SH-SY5Y (cell line): ENCODE data around the gene HYOU1.
A peak's percentile ranks its signal among the peaks of the same experiment; 100 is the strongest.

ENCODE experiments used
- GATA2 ChIP-seq: IDR thresholded peaks from 2 replicates; pipeline ENCODE4 v1.6.1; 2011; ENCODE audit warnings: mild to moderate bottlenecking, low read depth, low read length
- GATA3 ChIP-seq: IDR thresholded peaks from 2 replicates; pipeline ENCODE4 v1.6.1; 2011; ENCODE audit warnings: low read depth, mild to moderate bottlenecking, low read length, moderate library complexity

The HYOU1 gene

GRCh38 chr11:119021631-119022030, 35.4 kb downstream of the HYOU1 start:
- TF ChIP-seq GATA3 (no peak), GATA2 (no peak)

DNA sequence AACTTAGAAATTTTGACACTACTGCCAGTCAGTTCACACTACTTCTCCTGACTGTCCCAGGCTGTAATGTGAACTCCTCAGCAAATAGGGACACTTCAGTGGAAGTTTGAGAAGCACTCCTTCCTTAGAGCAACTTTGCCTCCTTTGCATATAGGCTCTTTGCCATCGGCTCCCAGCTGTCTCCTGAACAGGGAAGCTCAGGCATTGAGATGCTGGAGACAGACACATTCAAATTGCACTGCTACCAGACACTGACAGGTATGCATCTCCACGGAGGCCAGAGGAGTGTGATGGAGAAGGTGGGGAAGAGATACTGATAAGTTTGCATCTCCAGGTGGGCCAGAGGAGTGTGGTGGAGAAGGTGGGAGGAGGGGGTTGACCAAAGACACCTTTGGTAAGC, 37.0 kb downstream of the HYOU1 start:
- TF ChIP-seq GATA3 (no peak), GATA2 (no peak)

GRCh38 chr11:119018074-119018938, 38.7 kb downstream of the HYOU1 start, which contains the start of the genes RPS25 and TRAPPC4:
Gene RPS25, minus strand, starts transcription at chr11:119018343. Its CDS starts 59 bp downstream, at chr11:119018284.
Gene TRAPPC4, plus strand, starts transcription at chr11:119018766. Its CDS starts 30 bp downstream, at chr11:119018796.
- TF ChIP-seq GATA2: no peak
- no peak for TF ChIP-seq GATA3

GRCh38 chr11:119016216-119017009, 40.6 kb downstream of the HYOU1 start:
- TF ChIP-seq GATA2: no peak
- TF ChIP-seq GATA3: no peak

GRCh38 chr11:119015054-119015611, 41.9 kb downstream of the HYOU1 start:
- no peak for TF ChIP-seq GATA3
- TF ChIP-seq GATA2: no peak

- TF ChIP-seq GATA3 (no peak), GATA2 (no peak)
These were observed 42.6 kb downstream of the HYOU1 start for GRCh38 chr11:119014209-119014924.

GRCh38 chr11:119012629-119013170, 44.3 kb downstream of the HYOU1 start:
- TF ChIP-seq GATA2 (no peak), GATA3 (no peak)

DNA sequence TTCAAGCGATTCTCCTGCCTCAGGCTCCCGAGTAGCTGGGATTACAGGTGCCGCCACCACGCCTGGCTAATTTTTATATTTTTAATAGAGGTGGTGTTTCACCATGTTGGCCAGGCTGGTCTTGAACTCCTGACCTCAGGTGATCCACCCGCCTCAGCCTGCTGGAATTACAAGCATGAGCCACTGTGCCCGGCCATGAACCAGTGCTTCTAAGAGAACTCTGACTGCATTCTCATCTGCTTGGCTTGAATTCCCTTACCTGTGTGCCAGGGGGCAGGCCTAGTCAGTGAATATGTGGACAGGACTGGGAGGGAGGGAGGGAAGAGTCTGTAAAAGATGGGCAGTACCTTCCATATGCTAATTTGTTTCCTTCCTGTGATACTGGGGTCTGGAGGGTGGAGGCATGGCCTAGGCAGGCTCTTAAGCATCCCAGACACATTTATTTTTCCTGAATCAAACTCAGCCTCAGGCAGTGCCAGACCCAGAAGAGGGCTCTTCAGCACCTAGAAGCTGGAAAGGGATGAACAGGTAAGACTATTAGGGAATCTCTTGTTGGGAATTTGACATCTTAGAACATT, 45.4 kb downstream of the HYOU1 start:
- no peak for TF ChIP-seq GATA2
- no peak for TF ChIP-seq GATA3

DNA sequence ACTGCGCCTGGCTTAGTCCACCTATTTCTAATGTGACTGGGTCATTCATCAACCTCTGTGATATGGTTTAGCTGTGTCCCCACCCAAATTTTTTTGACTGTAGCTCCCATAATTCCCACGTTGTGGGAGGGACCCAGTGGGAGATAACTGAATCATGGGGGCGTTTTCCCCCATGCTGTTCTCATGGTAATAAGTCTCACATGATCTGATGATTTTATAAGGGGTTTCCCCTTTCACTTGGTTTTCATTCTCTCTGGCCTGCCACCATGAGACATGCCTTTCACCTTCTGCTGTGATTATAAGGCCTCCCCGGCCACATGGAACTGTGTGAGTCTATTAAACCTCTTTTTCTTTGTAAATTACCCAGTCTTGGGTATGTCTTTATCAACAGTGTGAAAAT, 50.3 kb downstream of the HYOU1 start:
- TF ChIP-seq GATA3 (no peak), GATA2 (no peak)

DNA sequence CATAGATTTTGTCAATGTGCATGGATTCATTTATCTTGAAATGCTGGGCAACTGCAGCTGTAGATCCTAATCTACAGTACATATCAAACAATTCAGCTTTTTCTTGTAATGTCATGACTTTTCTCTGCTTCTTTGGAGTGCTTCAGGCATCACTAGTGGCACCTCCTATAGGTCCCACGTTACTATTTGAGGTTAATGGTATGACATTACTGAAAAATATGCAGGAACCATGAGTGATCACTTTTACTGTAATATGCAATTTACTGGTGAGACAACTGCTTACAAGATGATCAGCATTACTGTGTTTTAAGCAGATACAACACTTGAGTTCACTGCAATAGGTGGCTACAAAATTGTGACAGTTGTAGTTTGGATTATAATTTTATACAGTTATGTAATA, 56.1 kb downstream of the HYOU1 start:
- TF ChIP-seq GATA2 (0 out of 2 replicates have a peak, but pooled peaks have one; percentile 43), GATA3 (no peak; the same call in 1 of the 2 replicates)

- TF ChIP-seq GATA3 (no peak), GATA2 (no peak)
These were observed 58.2 kb downstream of the HYOU1 start for GRCh38 chr11:118998822-118999221.

DNA sequence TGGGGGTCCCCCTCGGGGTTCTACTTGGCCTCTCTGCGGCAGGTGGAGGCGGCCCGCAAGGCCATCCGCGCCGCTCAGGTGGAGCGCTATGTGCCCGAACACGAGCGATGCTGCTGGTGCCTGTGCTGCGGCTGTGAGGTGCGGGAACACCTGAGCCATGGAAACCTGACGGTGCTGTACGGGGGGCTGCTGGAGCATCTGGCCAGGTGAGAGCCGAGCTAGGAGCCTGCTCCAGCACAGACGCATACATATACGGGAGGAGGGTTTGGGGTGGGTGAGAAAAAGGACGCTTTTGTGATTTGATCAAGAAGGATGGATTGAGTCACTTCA, 58.7 kb downstream of the HYOU1 start:
- no peak for TF ChIP-seq GATA3
- TF ChIP-seq GATA2: no peak

DNA sequence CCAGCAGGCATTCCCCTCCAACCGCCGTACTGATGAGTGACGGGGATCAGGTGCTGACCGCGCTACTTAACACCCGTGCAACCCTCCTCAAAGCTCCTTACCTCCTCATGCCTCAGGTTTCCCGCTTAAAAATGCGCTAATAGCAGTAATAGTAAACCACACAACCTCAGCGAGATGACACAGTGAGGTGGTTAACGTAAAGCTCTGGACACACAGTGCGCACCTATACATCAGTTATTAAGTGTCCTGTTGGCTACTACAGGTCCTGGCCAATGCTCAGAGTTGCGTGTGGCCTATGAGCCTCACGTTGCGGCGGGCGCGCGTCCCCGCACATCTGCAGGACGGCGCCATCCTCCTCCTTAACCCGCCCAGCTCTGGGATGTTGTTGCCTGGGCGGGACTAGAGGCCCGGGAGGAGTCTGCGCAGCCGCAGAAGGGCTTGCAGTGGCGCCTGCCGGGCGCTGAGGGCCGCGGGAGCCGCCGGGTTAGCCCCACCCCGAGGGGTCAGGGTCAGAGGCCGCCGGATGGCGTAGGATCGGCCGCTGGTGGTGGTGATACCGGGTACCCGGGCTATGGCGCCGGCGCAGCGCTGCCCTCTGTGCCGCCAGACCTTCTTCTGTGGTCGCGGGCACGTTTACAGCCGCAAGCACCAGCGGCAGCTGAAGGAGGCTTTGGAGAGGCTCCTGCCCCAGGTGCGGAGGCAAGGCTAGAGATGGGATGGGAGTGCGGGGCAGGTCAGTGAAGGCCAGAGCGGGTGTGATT, 59.2 kb downstream of the HYOU1 start, which contains the start of gene CENATAC:
CENATAC (plus strand) TSS at position 512 of the 761 bp plus-strand sequence; CDS start at position 572, 60 bp downstream.
- TF ChIP-seq GATA3 (no peak), GATA2 (no peak)

- TF ChIP-seq GATA3 (no peak), GATA2 (no peak)
These were observed 59.9 kb downstream of the HYOU1 start for GRCh38 chr11:118996926-118997626.
